GM23338 (cell line): ENCODE measurements around the gene DOCK3. TPM values are rescaled to one million over a fixed set of nuclear protein-coding genes. Genes with fewer than 3 reads are reported as not detected.

Source experiments
- ATAC-seq: fragments of 200-7000 bp; cut with Tn5 transposase; 3 replicates; pipeline ENCODE4 v1.9.1; 2020
- DNase-seq: peaks from one replicate; pipeline ENCODE4 v3.0.0-alpha.2; 2015; ENCODE audit warnings: low spot score
- H2AFZ ChIP-seq: fragments of 200-600 bp; sonication (generic); 2 replicates; pipeline ENCODE4 v1.8.0; 2016; ENCODE audit warnings: antibody characterized with exemption, mild to moderate bottlenecking, moderate library complexity
- H3F3A ChIP-seq: fragments of 200-600 bp; sonication (generic); replicated peaks from 2 replicates; pipeline ENCODE4 v1.8.0; 2017; ENCODE audit warnings: antibody characterized with exemption, mixed run types, low read depth
- H3K27ac ChIP-seq: fragments of 200-600 bp; sonication (generic); 2 replicates; pipeline ENCODE4 v1.6.1; 2016; ENCODE audit warnings: low read depth
- H3K27me3 ChIP-seq: fragments of 200-600 bp; sonication (generic); 2 replicates; pipeline ENCODE4 v1.8.0; 2016; ENCODE audit warnings: mild to moderate bottlenecking, mixed run types, moderate library complexity; ENCODE audit not compliant: insufficient read depth
- H3K36me3 ChIP-seq: fragments of 200-600 bp; sonication (generic); 2 replicates; pipeline ENCODE4 v1.8.0; 2016; ENCODE audit warnings: mild to moderate bottlenecking; ENCODE audit not compliant: insufficient read depth
- H3K4me1 ChIP-seq: fragments of 200-600 bp; sonication (generic); 2 replicates; pipeline ENCODE4 v1.8.0; 2016; ENCODE audit warnings: mild to moderate bottlenecking, moderate library complexity; ENCODE audit not compliant: insufficient read depth
- H3K4me2 ChIP-seq: fragments of 200-600 bp; sonication (generic); 2 replicates; pipeline ENCODE4 v1.7.1; 2017; ENCODE audit warnings: mixed run types
- H3K4me3 ChIP-seq: fragments of 200-600 bp; sonication (generic); 2 replicates; pipeline ENCODE4 v1.6.1; 2016; ENCODE audit warnings: mixed run types
- H3K79me2 ChIP-seq: fragments of 200-600 bp; sonication (generic); replicated peaks from 2 replicates; pipeline ENCODE4 v1.8.0; 2017; ENCODE audit warnings: mild to moderate bottlenecking; ENCODE audit not compliant: insufficient read depth
- H3K9me2 ChIP-seq: fragments of 200-600 bp; sonication (generic); 2 replicates; pipeline ENCODE4 v1.8.0; 2017; ENCODE audit not compliant: insufficient read depth
- H4K20me1 ChIP-seq: fragments of 200-600 bp; sonication (generic); replicated peaks from 2 replicates; pipeline ENCODE4 v1.8.0; 2017; ENCODE audit warnings: mild to moderate bottlenecking; ENCODE audit not compliant: insufficient read depth
- H3K27ac Mint-ChIP-seq: 2 replicates; pipeline ENCODE4 v1.8.0; 2020; ENCODE audit warnings: inconsistent platforms, mild to moderate bottlenecking, moderate library complexity, mixed read lengths
- H3K27me3 Mint-ChIP-seq: 3 replicates; pipeline ENCODE4 v1.8.0; 2022; ENCODE audit warnings: low read depth, mild to moderate bottlenecking, moderate library complexity, mixed read lengths, inconsistent platforms; ENCODE audit not compliant: insufficient read depth, poor library complexity
- H3K36me3 Mint-ChIP-seq: 3 replicates; pipeline ENCODE4 v1.8.0; 2021; ENCODE audit warnings: low read depth, mild to moderate bottlenecking, inconsistent platforms, moderate library complexity, mixed read lengths
- H3K4me1 Mint-ChIP-seq: 3 replicates; pipeline ENCODE4 v1.8.0; 2020; ENCODE audit warnings: mild to moderate bottlenecking, inconsistent platforms, mixed read lengths
- H3K4me3 Mint-ChIP-seq: 3 replicates; pipeline ENCODE4 v1.8.0; 2021; ENCODE audit warnings: moderate library complexity, mild to moderate bottlenecking, inconsistent platforms, mixed read lengths
- H3K9me3 Mint-ChIP-seq: 3 replicates; pipeline ENCODE4 v1.8.0; 2020; ENCODE audit warnings: moderate library complexity, mild to moderate bottlenecking, inconsistent platforms, mixed read lengths
- EZH2phosphoT487 ChIP-seq: fragments of 200-600 bp; sonication (generic); IDR thresholded peaks from one replicate; pipeline ENCODE4 v1.8.1; 2018; ENCODE audit warnings: antibody characterized with exemption; ENCODE audit not compliant: unreplicated experiment
- JUNB ChIP-seq: IDR thresholded peaks from one replicate; pipeline ENCODE4 v1.6.1; 2016; ENCODE audit warnings: antibody characterized with exemption; ENCODE audit not compliant: unreplicated experiment
- POLR2AphosphoS5 ChIP-seq: IDR thresholded peaks from 2 replicates; pipeline ENCODE4 v1.6.1; 2016; ENCODE audit warnings: antibody characterized with exemption, low read depth
- REST ChIP-seq: IDR thresholded peaks from one replicate; pipeline ENCODE4 v1.6.1; 2018; ENCODE audit warnings: antibody characterized with exemption; ENCODE audit not compliant: unreplicated experiment
- ZNF114 ChIP-seq: fragments of 250-450 bp; sonication (Bioruptor Pico); IDR thresholded peaks from 2 replicates; pipeline ENCODE4 v1.5.0; 2020; ENCODE audit warnings: mild to moderate bottlenecking, moderate library complexity
- polyA plus RNA-seq: library from polyadenylated mRNA; unstranded; fragments of >200 nt; fragmentation: Nextera tagmentation; extraction: Ambion mirVana; gene quantifications from 2 replicates; pipeline ENCODE4 v1.2.1, GENCODE V29; 2016
- total RNA-seq: library from RNA; depleted of rRNA; stranded (reverse); fragments of >200 nt; shearing (Covaris generic); gene quantifications from 2 replicates; pipeline ENCODE4 v1.2.3, GENCODE V29; 2014
- TF ChIP-seq, protein P1 (sequence below), 2 experiments: fragments of 200-600 bp in 1 of 2; sonication (generic) in 1 of 2; conservative IDR thresholded peaks; 2 replicates each; pipeline versions ENCODE4 v1.5.1 to v1.6.1; 2016 to 2017; ENCODE audit warnings: antibody characterized with exemption in 2 of 2, low read depth in 2 of 2, mild to moderate bottlenecking in 2 of 2, moderate library complexity in 1 of 2
- TF ChIP-seq, protein P2 (sequence below): fragments of 250-450 bp; sonication (Bioruptor Pico); IDR thresholded peaks from 2 replicates; pipeline ENCODE4 v1.5.0; 2020; ENCODE audit warnings: mild to moderate bottlenecking, moderate library complexity

DOCK3 gene
- total and polyA plus RNA-seq, 2 experiments from 2014 or later: 2.4 to 5.6 TPM

DNA sequence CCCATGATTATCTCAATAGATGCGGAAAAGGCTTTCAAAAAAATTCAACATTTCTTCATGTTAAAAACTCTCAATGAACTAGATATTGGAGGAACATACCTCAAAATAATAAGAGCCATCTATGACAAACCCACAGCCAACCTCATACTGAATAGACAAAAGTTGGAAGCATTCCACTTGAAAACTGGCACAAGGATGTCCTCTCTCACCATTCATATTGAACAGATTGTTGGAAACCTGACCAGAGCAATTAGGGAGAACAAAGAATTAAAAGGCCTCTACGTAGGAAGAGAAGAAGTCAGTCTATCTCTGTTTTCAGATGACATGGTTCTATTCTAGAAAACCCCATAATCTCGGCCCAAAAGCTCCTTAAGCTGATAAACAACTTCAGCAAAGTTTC, 435.9 kb downstream of the DOCK3 start (continued):
- TF ChIP-seq POLR2AphosphoS5 (no peak), ZNF114 (CRISPR knock-in tag) (no peak)
- TF ChIP-seq, protein P1, sequence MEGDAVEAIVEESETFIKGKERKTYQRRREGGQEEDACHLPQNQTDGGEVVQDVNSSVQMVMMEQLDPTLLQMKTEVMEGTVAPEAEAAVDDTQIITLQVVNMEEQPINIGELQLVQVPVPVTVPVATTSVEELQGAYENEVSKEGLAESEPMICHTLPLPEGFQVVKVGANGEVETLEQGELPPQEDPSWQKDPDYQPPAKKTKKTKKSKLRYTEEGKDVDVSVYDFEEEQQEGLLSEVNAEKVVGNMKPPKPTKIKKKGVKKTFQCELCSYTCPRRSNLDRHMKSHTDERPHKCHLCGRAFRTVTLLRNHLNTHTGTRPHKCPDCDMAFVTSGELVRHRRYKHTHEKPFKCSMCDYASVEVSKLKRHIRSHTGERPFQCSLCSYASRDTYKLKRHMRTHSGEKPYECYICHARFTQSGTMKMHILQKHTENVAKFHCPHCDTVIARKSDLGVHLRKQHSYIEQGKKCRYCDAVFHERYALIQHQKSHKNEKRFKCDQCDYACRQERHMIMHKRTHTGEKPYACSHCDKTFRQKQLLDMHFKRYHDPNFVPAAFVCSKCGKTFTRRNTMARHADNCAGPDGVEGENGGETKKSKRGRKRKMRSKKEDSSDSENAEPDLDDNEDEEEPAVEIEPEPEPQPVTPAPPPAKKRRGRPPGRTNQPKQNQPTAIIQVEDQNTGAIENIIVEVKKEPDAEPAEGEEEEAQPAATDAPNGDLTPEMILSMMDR (conservative IDR thresholded peaks at IDR 0.05; ENCODE audit: low read depth in 2 of 2): no peak

DNA sequence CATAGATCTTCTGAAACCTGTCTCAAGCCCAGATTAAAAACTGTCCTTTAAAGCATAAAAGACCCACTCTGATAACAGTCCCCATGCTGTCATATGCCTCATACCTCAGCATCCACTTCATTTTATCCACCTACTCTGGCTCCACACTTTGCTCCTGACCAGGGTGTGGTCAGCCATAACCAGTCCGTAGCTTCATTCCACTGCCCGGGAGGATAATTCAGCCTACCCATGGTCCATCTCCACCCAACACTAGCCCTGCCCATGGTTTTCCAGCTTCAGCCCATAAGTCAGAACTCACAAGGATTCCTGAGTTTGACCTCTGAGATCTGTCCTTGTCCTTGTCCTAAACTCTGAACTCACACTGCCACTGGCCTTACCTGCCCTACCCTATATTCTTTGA, 448.2 kb downstream of the DOCK3 start:
- Mint-ChIP-seq H3K27ac (no peak overlapping the region), H3K4me3 (no peak overlapping the region), H3K36me3 (no peaks in the 10 kb centered on the region; the same call in 2 of the 3 replicates), H3K9me3 (no peaks in the 10 kb centered on the region), H3K27me3 (peaks cover 1% of the 10 kb centered on the region), H3K4me1 (no peaks in the 10 kb centered on the region)
- Histone ChIP-seq H2AFZ (no peak overlapping the region), H3K9me2 (no peaks in the 10 kb centered on the region), H3K79me2 (no peaks in the 10 kb centered on the region), H3K27me3 (no peaks in the 10 kb centered on the region), H3K4me2 (no peak overlapping the region), H3K27ac (no peak overlapping the region), H4K20me1 (no peaks in the 10 kb centered on the region), H3K36me3 (no peaks in the 10 kb centered on the region), H3K4me3 (no peak overlapping the region), H3F3A (no peaks in the 10 kb centered on the region), H3K4me1 (no peaks in the 10 kb centered on the region)
- DNase-seq: no peak
- TF ChIP-seq REST (no peak), EZH2phosphoT487 (no peak), JUNB (no peak)
- TF ChIP-seq, protein P2, sequence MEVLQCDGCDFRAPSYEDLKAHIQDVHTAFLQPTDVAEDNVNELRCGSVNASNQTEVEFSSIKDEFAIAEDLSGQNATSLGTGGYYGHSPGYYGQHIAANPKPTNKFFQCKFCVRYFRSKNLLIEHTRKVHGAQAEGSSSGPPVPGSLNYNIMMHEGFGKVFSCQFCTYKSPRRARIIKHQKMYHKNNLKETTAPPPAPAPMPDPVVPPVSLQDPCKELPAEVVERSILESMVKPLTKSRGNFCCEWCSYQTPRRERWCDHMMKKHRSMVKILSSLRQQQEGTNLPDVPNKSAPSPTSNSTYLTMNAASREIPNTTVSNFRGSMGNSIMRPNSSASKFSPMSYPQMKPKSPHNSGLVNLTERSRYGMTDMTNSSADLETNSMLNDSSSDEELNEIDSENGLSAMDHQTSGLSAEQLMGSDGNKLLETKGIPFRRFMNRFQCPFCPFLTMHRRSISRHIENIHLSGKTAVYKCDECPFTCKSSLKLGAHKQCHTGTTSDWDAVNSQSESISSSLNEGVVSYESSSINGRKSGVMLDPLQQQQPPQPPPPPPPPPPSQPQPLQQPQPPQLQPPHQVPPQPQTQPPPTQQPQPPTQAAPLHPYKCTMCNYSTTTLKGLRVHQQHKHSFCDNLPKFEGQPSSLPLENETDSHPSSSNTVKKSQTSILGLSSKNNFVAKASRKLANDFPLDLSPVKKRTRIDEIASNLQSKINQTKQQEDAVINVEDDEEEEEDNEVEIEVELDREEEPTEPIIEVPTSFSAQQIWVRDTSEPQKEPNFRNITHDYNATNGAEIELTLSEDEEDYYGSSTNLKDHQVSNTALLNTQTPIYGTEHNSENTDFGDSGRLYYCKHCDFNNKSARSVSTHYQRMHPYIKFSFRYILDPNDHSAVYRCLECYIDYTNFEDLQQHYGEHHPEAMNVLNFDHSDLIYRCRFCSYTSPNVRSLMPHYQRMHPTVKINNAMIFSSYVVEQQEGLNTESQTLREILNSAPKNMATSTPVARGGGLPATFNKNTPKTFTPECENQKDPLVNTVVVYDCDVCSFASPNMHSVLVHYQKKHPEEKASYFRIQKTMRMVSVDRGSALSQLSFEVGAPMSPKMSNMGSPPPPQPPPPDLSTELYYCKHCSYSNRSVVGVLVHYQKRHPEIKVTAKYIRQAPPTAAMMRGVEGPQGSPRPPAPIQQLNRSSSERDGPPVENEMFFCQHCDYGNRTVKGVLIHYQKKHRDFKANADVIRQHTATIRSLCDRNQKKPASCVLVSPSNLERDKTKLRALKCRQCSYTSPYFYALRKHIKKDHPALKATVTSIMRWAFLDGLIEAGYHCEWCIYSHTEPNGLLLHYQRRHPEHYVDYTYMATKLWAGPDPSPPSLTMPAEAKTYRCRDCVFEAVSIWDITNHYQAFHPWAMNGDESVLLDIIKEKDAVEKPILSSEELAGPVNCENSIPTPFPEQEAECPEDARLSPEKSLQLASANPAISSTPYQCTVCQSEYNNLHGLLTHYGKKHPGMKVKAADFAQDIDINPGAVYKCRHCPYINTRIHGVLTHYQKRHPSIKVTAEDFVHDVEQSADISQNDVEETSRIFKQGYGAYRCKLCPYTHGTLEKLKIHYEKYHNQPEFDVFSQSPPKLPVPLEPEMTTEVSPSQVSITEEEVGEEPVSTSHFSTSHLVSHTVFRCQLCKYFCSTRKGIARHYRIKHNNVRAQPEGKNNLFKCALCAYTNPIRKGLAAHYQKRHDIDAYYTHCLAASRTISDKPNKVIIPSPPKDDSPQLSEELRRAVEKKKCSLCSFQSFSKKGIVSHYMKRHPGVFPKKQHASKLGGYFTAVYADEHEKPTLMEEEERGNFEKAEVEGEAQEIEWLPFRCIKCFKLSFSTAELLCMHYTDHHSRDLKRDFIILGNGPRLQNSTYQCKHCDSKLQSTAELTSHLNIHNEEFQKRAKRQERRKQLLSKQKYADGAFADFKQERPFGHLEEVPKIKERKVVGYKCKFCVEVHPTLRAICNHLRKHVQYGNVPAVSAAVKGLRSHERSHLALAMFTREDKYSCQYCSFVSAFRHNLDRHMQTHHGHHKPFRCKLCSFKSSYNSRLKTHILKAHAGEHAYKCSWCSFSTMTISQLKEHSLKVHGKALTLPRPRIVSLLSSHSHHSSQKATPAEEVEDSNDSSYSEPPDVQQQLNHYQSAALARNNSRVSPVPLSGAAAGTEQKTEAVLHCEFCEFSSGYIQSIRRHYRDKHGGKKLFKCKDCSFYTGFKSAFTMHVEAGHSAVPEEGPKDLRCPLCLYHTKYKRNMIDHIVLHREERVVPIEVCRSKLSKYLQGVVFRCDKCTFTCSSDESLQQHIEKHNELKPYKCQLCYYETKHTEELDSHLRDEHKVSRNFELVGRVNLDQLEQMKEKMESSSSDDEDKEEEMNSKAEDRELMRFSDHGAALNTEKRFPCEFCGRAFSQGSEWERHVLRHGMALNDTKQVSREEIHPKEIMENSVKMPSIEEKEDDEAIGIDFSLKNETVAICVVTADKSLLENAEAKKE (CRISPR knock-in tag): no peak
- TF ChIP-seq, protein P1 (conservative IDR thresholded peaks at IDR 0.05; ENCODE audit: low read depth in 2 of 2): no peak
- ATAC-seq: no peak
